ENCODE measurements around the gene GRM3.

- no peak for TF ChIP-seq GTF3A (CRISPR knock-in tag; conservative IDR thresholded peaks at IDR 0.05)
- no peak for TF ChIP-seq CTCF (CRISPR knock-in tag; IDR thresholded peaks at IDR 0.05)
- TF ChIP-seq CHCHD3 (CRISPR knock-in tag; IDR thresholded peaks at IDR 0.05), result no peak
- no peak for TF ChIP-seq CHD2 (IDR thresholded peaks at IDR 0.05; ENCODE audit: low read depth, low read length)
- TF ChIP-seq ZNF253 (CRISPR knock-in tag; IDR thresholded peaks at IDR 0.05; ENCODE audit: borderline replicate concordance), result no peak
- TF ChIP-seq ZNF768 (CRISPR knock-in tag; IDR thresholded peaks at IDR 0.05), result no peak
- no peak for TF ChIP-seq YY1 (IDR thresholded peaks at IDR 0.05; ENCODE audit: insufficient read depth, insufficient replicate concordance, low read depth, low read length)
Measured at GRCh38 chr7:86768967-86769760, 125.5 kb downstream of the GRM3 start.

Data from HepG2 (cell line).